Stimulated activated CD8-positive, alpha-beta memory T cell treated with anti-CD3 and anti-CD28 coated beads, Interleukin-15, amount 100 ng/mL, for 1 hour (primary cell): ENCODE results near the gene C4BPB.

ENCODE experiments used
- DNase-seq: peaks from one replicate; pipeline ENCODE4 v3.0.0-alpha.2; 2020; ENCODE audit warnings: low read depth

The C4BPB gene

GRCh38 chr1:207085887-207086286 is 2.8 kb upstream of the C4BPB start:
- DNase-seq = no peak

GRCh38 chr1:207088161-207088560 is 499 bp upstream of the C4BPB start:
- DNase-seq = no peak

GRCh38 chr1:207089627-207090355 is 1.1 kb downstream of the C4BPB start:
- no peak for DNase-seq

- no peak for DNase-seq
These were observed 2.7 kb downstream of the C4BPB start for GRCh38 chr1:207091200-207091908.

- no peak for DNase-seq
These were observed 5.3 kb downstream of the C4BPB start for GRCh38 chr1:207093944-207094343.

GRCh38 chr1:207097871-207098324 is 9.2 kb downstream of the C4BPB start:
- DNase-seq = no peak

GRCh38 chr1:207101720-207102119 is 13.1 kb downstream of the C4BPB start:
- no peak for DNase-seq

- no peak for DNase-seq
These were observed 13.5 kb downstream of the C4BPB start for GRCh38 chr1:207102146-207102545.

GRCh38 chr1:207102659-207103058 is 14.0 kb downstream of the C4BPB start:
- DNase-seq = no peak

GRCh38 chr1:207103892-207104373 is 15.3 kb downstream of the C4BPB start, which contains the start of gene C4BPA:
Gene C4BPA (plus strand): TSS chr1:207104233. CDS start chr1:207113026, 8,793 bp downstream.
- no peak for DNase-seq

- DNase-seq = no peak
These were observed 20.3 kb downstream of the C4BPB start for GRCh38 chr1:207109004-207109403.

GRCh38 chr1:207112616-207113296 is 24.1 kb downstream of the C4BPB start:
- DNase-seq = no peak

GRCh38 chr1:207115269-207115668 is 26.6 kb downstream of the C4BPB start:
- no peak for DNase-seq

GRCh38 chr1:207124389-207124788 is 35.7 kb downstream of the C4BPB start:
- DNase-seq = no peak

- DNase-seq = no peak
These were observed 39.8 kb downstream of the C4BPB start for GRCh38 chr1:207128336-207128921.

GRCh38 chr1:207129053-207129452 is 40.4 kb downstream of the C4BPB start:
- no peak for DNase-seq

- DNase-seq = no peak
These were observed 41.8 kb downstream of the C4BPB start for GRCh38 chr1:207130252-207131036.

GRCh38 chr1:207131163-207131562 is 42.5 kb downstream of the C4BPB start:
- no peak for DNase-seq

GRCh38 chr1:207134581-207134980 is 45.9 kb downstream of the C4BPB start:
- DNase-seq = no peak

- DNase-seq = no peak
These were observed 51.0 kb downstream of the C4BPB start for GRCh38 chr1:207139616-207140015.

GRCh38 chr1:207140536-207140935 is 51.9 kb downstream of the C4BPB start:
- no peak for DNase-seq
